ENCODE measurements around the gene GCKR.

Gene GCKR

GRCh38 chr2:27569398-27569797 lies 72.8 kb downstream of the GCKR start:
- TF ChIP-seq MYC (IDR thresholded peaks at IDR 0.05; ENCODE audit: low read depth, low read length) (no peak), MAX (IDR thresholded peaks at IDR 0.05; ENCODE audit: low read depth, low read length) (no peak), POLR2A (IDR thresholded peaks at IDR 0.05; ENCODE audit: extremely low read depth, insufficient read length) (no peak), CTCF (IDR thresholded peaks at IDR 0.05; ENCODE audit: low read depth, low read length) (no peak)

GRCh38 chr2:27571197-27571596 lies 74.6 kb downstream of the GCKR start:
- TF ChIP-seq POLR2A (IDR thresholded peaks at IDR 0.05; ENCODE audit: extremely low read depth, insufficient read length), result no peak
- no peak for DNase-seq (ENCODE audit: low read depth)
- no peak overlapping the region for H3K4me3 ChIP-seq (ENCODE audit: low read depth, low read length)

More at GRCh38 chr2:27569398-27569797, 72.8 kb downstream of the GCKR start:
- H3K4me3 ChIP-seq (ENCODE audit: low read depth, low read length), result no peak overlapping the region
- DNase-seq (ENCODE audit: low read depth), result no peak

- no peak overlapping the region for H3K4me3 ChIP-seq (ENCODE audit: low read depth, low read length)
- TF ChIP-seq MYC (IDR thresholded peaks at IDR 0.05; ENCODE audit: low read depth, low read length) (no peak), POLR2A (IDR thresholded peaks at IDR 0.05; ENCODE audit: extremely low read depth, insufficient read length) (no peak), CTCF (IDR thresholded peaks at IDR 0.05; ENCODE audit: low read depth, low read length) (no peak), MAX (IDR thresholded peaks at IDR 0.05; ENCODE audit: low read depth, low read length) (no peak)
- no peak for DNase-seq (ENCODE audit: low read depth)
Observed at GRCh38 chr2:27571681-27572080, 75.0 kb downstream of the GCKR start.

GRCh38 chr2:27572439-27572838 lies 75.8 kb downstream of the GCKR start:
- no peak for DNase-seq (ENCODE audit: low read depth)
- no peak for TF ChIP-seq MAX (IDR thresholded peaks at IDR 0.05; ENCODE audit: low read depth, low read length)
- no peak for TF ChIP-seq MYC (IDR thresholded peaks at IDR 0.05; ENCODE audit: low read depth, low read length)
- TF ChIP-seq POLR2A (IDR thresholded peaks at IDR 0.05; ENCODE audit: extremely low read depth, insufficient read length), result no peak
- TF ChIP-seq CTCF (IDR thresholded peaks at IDR 0.05; ENCODE audit: low read depth, low read length), result no peak
- no peak overlapping the region for H3K4me3 ChIP-seq (ENCODE audit: low read depth, low read length)

- DNase-seq (ENCODE audit: low read depth), result no peak
- H3K4me3 ChIP-seq (ENCODE audit: low read depth, low read length), result no peak overlapping the region
- TF ChIP-seq POLR2A (IDR thresholded peaks at IDR 0.05; ENCODE audit: extremely low read depth, insufficient read length) (no peak), MAX (IDR thresholded peaks at IDR 0.05; ENCODE audit: low read depth, low read length) (no peak), MYC (IDR thresholded peaks at IDR 0.05; ENCODE audit: low read depth, low read length) (no peak), CTCF (IDR thresholded peaks at IDR 0.05; ENCODE audit: low read depth, low read length) (no peak)
Observed at GRCh38 chr2:27572998-27573429, 76.4 kb downstream of the GCKR start.

Data from NB4 (cell line).